Natural killer cell treated with Interleukin-12 subunit alpha and Interleukin-12 subunit beta and Interleukin-15 and Interleukin-18, amount 100 ng/mL, for 72 hours (primary cell): Measurements from ENCODE around the gene DYNC1H1. TPM values are rescaled to one million over a fixed set of nuclear protein-coding genes. Genes with fewer than 3 reads are reported as not detected.
A peak's percentile ranks its signal among the peaks of the same experiment; 100 is the strongest.

Experiments
- ATAC-seq, 2 donors: fragments of 150-1000 bp; cut with Tn5 transposase in 1 of 2; sonication (Bioruptor Pico), chemical (Tn5 transposase) in 1 of 2; 2 replicates each; pipeline ENCODE4 v1.10.0; 2021
- DNase-seq: peaks from one replicate; pipeline ENCODE4 v3.0.0; 2022; ENCODE audit warnings: low spot score
- H3K27ac Mint-ChIP-seq, 2 donors: 1 replicate in 1 of 2; 2 replicates in 1 of 2; pipeline ENCODE4 v1.8.0; 2022; ENCODE audit warnings: mixed read lengths in 2 of 2, mild to moderate bottlenecking in 1 of 2, moderate library complexity in 1 of 2
- H3K27me3 Mint-ChIP-seq, 2 donors: 1 replicate in 1 of 2; 2 replicates in 1 of 2; pipeline ENCODE4 v1.8.0; 2022; ENCODE audit warnings: mixed read lengths in 2 of 2
- H3K36me3 Mint-ChIP-seq: one replicate; pipeline ENCODE4 v1.8.0; 2022; ENCODE audit warnings: mixed read lengths
- H3K4me1 Mint-ChIP-seq, 2 donors: 1 replicate in 1 of 2; 2 replicates in 1 of 2; pipeline ENCODE4 v1.8.0; 2022; ENCODE audit warnings: low read depth in 2 of 2, mixed read lengths in 2 of 2, mild to moderate bottlenecking in 1 of 2
- H3K4me3 Mint-ChIP-seq: one replicate; pipeline ENCODE4 v1.8.0; 2022; ENCODE audit warnings: mixed read lengths
- H3K9me3 Mint-ChIP-seq: 2 replicates; pipeline ENCODE4 v1.8.0; 2022; ENCODE audit warnings: mixed read lengths
- total RNA-seq, 2 donors: library from RNA; stranded (reverse); gene quantifications; one replicate each; pipeline ENCODE4 v1.2.3, GENCODE V29; 2022

The DYNC1H1 gene
- total RNA-seq, 2 donors from 2014 or later = 322 to 415 TPM

GRCh38 chr14:102085488-102085887, 121.1 kb downstream of the DYNC1H1 start:
- H3K27ac Mint-ChIP-seq = peak overlapping the region; percentile 71 to 74

DNA sequence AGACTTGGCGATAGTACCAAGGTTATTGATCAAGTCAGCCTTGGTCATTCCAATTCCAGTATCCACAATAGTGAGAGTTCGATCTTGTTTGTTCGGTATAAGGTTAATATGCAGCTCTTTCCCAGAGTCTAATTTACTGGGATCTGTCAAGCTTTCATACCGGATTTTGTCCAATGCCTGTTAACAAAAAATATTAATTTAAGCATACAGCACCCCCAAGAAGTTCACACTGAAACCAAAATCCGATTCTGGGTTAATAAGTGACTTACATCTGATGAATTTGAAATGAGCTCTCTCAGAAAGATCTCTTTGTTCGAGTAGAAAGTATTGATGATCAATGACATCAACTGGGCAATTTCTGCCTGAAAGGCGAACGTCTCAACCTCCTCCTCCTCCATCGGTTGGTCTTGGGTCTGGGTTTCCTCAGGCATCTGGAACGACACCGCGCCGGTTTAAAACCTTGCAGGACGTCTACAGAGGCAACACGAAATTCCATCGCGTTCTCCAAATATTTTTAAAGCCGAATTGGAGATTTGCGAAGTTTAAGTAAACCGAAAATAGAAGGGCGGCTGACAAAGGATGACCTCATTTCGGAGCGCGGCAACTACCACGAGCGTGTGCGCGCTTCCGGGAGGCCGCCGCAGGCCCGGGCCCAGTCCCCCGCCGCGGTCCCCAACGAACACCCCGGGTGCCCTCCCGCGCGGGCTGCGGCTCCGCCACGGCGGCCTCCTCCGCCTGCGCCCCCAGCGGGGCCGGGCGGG, 121.8 kb downstream of the DYNC1H1 start:
- DNase-seq (peak; percentile 85), ATAC-seq (peak; percentile 68 to 70)
- peaks cover 52% of the 10 kb centered on the region for H3K36me3 Mint-ChIP-seq
- no peaks in the 10 kb centered on the region for H3K27me3 Mint-ChIP-seq
- H3K4me1 Mint-ChIP-seq = peaks cover 60 to 61% of the 10 kb centered on the region in 2 donors
- peak overlapping the region; percentile 92 for H3K4me3 Mint-ChIP-seq
- H3K27ac Mint-ChIP-seq = peak overlapping the region; percentile 71 to 74
- H3K9me3 Mint-ChIP-seq = no peaks in the 10 kb centered on the region

More at GRCh38 chr14:102085488-102085887, 121.1 kb downstream of the DYNC1H1 start:
- Mint-ChIP-seq H3K4me1 (peaks cover 64 to 65% of the 10 kb centered on the region in 2 donors), H3K36me3 (peaks cover 58% of the 10 kb centered on the region), H3K4me3 (peak overlapping the region; percentile 92), H3K9me3 (no peaks in the 10 kb centered on the region), H3K27me3 (no peaks in the 10 kb centered on the region)
- peak; percentile 57 for DNase-seq
- no peak for ATAC-seq

DNA sequence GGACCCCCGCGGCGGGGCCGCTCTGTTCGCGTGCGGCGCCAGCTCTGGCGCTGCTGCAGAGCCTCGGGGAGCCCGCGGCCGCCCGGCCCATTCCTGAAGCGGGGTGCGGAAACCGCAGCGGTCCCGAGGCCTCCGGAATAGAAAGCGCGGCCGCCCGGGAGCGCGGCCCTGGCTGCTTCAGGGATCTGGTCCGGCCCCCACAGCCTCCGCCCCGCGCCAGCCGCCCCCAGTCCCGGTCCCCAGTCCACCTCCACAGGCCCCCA, 122.3 kb downstream of the DYNC1H1 start:
- ATAC-seq = no peak
- no peaks in the 10 kb centered on the region for H3K27me3 Mint-ChIP-seq
- peaks cover 57 to 58% of the 10 kb centered on the region in 2 donors for H3K4me1 Mint-ChIP-seq
- peak overlapping the region; percentile 71 to 74 for H3K27ac Mint-ChIP-seq
- no peak for DNase-seq
- peaks cover 46% of the 10 kb centered on the region for H3K36me3 Mint-ChIP-seq
- peak overlapping the region; percentile 73 for H3K4me3 Mint-ChIP-seq
- H3K9me3 Mint-ChIP-seq = no peaks in the 10 kb centered on the region

GRCh38 chr14:102086972-102087761, 122.8 kb downstream of the DYNC1H1 start, which contains the start of gene HSP90AA1:
TSS of gene HSP90AA1 (minus strand) at chr14:102087044. CDS start at chr14:102086378, 666 bp downstream.
- ATAC-seq = peak; percentile 89 to 93
- no peaks in the 10 kb centered on the region for H3K27me3 Mint-ChIP-seq
- peaks cover 51 to 52% of the 10 kb centered on the region in 2 donors for H3K4me1 Mint-ChIP-seq
- H3K36me3 Mint-ChIP-seq = peaks cover 41% of the 10 kb centered on the region
- H3K4me3 Mint-ChIP-seq = peak within 1 kb of the TSS; percentile 97
- DNase-seq = peak; percentile 97
- H3K9me3 Mint-ChIP-seq = no peaks in the 10 kb centered on the region
- peak within 1 kb of the TSS; percentile 74 to 97 for H3K27ac Mint-ChIP-seq

- peaks cover 49 to 50% of the 10 kb centered on the region in 2 donors for H3K4me1 Mint-ChIP-seq
- H3K36me3 Mint-ChIP-seq = peaks cover 37% of the 10 kb centered on the region
- no peak for DNase-seq
- peak overlapping the region; percentile 97 for H3K4me3 Mint-ChIP-seq
- peak overlapping the region; percentile 74 to 97 for H3K27ac Mint-ChIP-seq
- ATAC-seq = no peak
- no peaks in the 10 kb centered on the region for H3K9me3 Mint-ChIP-seq
- no peaks in the 10 kb centered on the region for H3K27me3 Mint-ChIP-seq
Measured at GRCh38 chr14:102087762-102088011, 123.3 kb downstream of the DYNC1H1 start.

DNA sequence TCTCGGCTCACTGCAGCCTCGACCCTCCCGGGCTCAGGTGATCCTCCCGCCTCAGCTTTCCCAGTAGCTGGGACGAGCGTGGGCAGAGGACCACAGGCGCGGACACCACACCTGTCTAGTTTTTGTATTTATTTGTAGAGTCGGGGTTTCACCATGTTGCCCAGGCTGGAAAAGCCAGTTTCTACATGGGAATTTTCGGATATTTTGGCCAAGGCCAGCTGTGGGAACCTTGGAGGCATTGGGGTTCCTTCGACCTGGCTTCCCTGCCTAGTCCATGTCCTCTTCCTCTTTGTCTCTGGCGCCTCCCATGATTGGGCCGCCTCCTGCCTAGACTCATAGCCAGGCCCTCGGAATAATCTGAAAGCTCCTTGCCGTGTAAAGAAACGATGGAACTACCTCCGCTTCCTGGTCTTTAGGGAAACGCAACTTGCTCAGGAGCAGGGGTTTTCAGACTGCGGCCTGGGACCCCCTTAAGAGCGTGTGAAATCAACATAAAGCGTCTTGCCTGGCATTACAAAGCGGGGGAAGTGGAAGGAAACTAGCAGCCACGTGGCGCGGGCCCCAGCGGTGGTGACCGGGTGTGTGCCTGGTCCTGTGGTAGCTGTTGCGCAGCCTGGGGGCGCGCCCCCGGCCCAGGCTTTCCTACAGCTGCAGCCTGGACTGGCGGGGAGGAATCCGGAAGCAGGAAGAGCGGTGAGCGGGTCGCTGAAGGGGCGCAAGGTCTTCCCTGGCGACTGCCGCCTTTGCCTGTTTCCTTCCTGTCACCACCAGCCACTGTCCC, 123.8 kb downstream of the DYNC1H1 start:
- Mint-ChIP-seq H3K36me3 (peaks cover 32% of the 10 kb centered on the region), H3K9me3 (no peaks in the 10 kb centered on the region), H3K4me3 (peak overlapping the region; percentile 97), H3K27me3 (no peaks in the 10 kb centered on the region), H3K27ac (peak overlapping the region; percentile 74 to 97), H3K4me1 (peaks cover 44 to 45% of the 10 kb centered on the region in 2 donors)
- no peak for ATAC-seq
- DNase-seq = peak; percentile 76

GRCh38 chr14:102089621-102090343, 125.4 kb downstream of the DYNC1H1 start:
- ATAC-seq = no peak
- Mint-ChIP-seq H3K36me3 (peaks cover 16% of the 10 kb centered on the region), H3K4me1 (peaks cover 33% of the 10 kb centered on the region in 2 donors), H3K9me3 (no peaks in the 10 kb centered on the region), H3K4me3 (peak overlapping the region; percentile 97), H3K27ac (peak overlapping the region; percentile 74 to 97), H3K27me3 (no peaks in the 10 kb centered on the region)
- DNase-seq = no peak

DNA sequence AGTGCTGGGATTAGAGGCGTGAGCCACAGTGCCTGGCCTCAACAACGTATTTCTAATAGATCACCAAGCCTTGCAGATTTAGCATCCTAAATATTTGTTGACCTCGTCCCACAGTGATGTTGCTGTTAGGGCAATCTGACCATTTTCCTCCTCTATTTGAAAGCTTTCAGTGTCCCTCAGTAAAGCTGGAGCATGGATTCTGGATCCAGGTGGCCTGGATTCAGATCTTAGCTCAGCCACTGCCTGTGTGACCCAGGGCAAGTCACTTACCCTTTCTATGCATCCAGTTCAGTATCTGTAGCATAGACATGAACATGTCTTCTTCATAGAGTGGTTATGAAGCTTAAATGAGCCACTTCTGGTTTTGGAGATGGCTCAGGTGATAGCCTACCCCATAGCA, 126.3 kb downstream of the DYNC1H1 start:
- Mint-ChIP-seq H3K36me3 (peaks cover 7% of the 10 kb centered on the region), H3K4me3 (no peak overlapping the region), H3K4me1 (peaks cover 25 to 27% of the 10 kb centered on the region in 2 donors), H3K27ac (peak overlapping the region; percentile 74 to 97), H3K27me3 (no peaks in the 10 kb centered on the region), H3K9me3 (no peaks in the 10 kb centered on the region)
- DNase-seq (no peak), ATAC-seq (no peak)

DNA sequence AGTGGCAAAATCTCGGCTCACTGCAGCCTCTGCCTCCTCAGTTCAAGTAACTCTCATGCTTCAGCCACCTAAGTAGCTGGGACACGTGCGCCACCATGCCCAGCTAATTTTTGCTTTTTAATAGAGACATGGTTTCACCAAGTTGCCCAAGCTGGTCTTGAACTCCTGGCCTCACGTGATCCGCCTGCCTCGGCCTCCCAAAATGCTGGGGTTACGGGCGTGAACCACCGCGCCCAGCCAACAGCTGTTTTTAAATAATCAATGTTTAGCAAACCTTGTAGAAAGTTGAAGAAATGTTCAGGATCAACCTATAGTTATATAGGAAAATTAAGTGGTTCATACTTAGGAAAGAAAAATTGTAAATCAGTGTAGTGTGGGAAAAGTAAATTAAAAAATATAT, 128.4 kb downstream of the DYNC1H1 start:
- Mint-ChIP-seq H3K27me3 (no peaks in the 10 kb centered on the region), H3K4me3 (no peak overlapping the region), H3K4me1 (peaks cover 28 to 31% of the 10 kb centered on the region in 2 donors), H3K36me3 (no peaks in the 10 kb centered on the region), H3K9me3 (no peaks in the 10 kb centered on the region), H3K27ac (no peak overlapping the region)
- ATAC-seq (no peak), DNase-seq (no peak)

- no peak for ATAC-seq
- no peak for DNase-seq
- no peak overlapping the region for H3K27ac Mint-ChIP-seq
- H3K9me3 Mint-ChIP-seq = no peaks in the 10 kb centered on the region
- no peak overlapping the region for H3K4me3 Mint-ChIP-seq
- peaks cover 19% of the 10 kb centered on the region in 2 donors for H3K4me1 Mint-ChIP-seq
- no peaks in the 10 kb centered on the region for H3K36me3 Mint-ChIP-seq
- no peaks in the 10 kb centered on the region for H3K27me3 Mint-ChIP-seq
Measured at GRCh38 chr14:102094101-102094500, 129.7 kb downstream of the DYNC1H1 start.

GRCh38 chr14:102095231-102095870, 131.0 kb downstream of the DYNC1H1 start:
- no peak for DNase-seq
- Mint-ChIP-seq H3K27ac (peak overlapping the region in 1 of 2 donors; percentile 9), H3K4me1 (peaks cover 6 to 13% of the 10 kb centered on the region in 2 donors), H3K27me3 (no peaks in the 10 kb centered on the region), H3K36me3 (no peaks in the 10 kb centered on the region), H3K9me3 (no peaks in the 10 kb centered on the region), H3K4me3 (no peak overlapping the region)
- no peak for ATAC-seq

GRCh38 chr14:102095871-102096568, 131.6 kb downstream of the DYNC1H1 start:
- ATAC-seq (no peak), DNase-seq (no peak)
- no peak overlapping the region for H3K4me3 Mint-ChIP-seq
- peaks cover 3 to 13% of the 10 kb centered on the region in 2 donors for H3K4me1 Mint-ChIP-seq
- no peaks in the 10 kb centered on the region for H3K9me3 Mint-ChIP-seq
- peak overlapping the region in 1 of 2 donors; percentile 9 for H3K27ac Mint-ChIP-seq
- H3K36me3 Mint-ChIP-seq = no peaks in the 10 kb centered on the region
- peaks cover 0 to 1% of the 10 kb centered on the region in 2 donors for H3K27me3 Mint-ChIP-seq
